Measurements from ENCODE around the gene SIRT5.

SIRT5 gene

DNA sequence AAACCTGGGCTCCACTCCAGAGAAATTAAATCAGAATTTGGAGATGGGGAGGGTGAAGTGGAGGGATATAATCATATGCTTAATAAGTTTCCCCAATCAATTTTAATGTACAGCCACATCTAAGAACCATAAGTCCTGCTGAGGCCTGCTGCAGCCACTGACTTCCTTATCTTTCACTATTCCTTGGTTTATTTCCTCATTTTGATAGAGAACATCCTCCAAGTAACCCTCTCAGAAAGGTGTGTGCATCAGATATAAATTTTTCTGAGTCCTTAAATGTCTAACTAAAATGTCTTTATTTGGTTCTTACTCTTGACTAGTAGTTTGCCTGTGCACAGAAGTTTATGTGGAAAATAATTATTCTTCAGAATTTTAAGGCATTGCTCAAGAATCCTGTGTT is 23.7 kb upstream of the SIRT5 start:
- DNase-seq (ENCODE audit: low read depth) = no peak
- TF ChIP-seq, protein P1, sequence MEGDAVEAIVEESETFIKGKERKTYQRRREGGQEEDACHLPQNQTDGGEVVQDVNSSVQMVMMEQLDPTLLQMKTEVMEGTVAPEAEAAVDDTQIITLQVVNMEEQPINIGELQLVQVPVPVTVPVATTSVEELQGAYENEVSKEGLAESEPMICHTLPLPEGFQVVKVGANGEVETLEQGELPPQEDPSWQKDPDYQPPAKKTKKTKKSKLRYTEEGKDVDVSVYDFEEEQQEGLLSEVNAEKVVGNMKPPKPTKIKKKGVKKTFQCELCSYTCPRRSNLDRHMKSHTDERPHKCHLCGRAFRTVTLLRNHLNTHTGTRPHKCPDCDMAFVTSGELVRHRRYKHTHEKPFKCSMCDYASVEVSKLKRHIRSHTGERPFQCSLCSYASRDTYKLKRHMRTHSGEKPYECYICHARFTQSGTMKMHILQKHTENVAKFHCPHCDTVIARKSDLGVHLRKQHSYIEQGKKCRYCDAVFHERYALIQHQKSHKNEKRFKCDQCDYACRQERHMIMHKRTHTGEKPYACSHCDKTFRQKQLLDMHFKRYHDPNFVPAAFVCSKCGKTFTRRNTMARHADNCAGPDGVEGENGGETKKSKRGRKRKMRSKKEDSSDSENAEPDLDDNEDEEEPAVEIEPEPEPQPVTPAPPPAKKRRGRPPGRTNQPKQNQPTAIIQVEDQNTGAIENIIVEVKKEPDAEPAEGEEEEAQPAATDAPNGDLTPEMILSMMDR (IDR thresholded peaks at IDR 0.05; ENCODE audit: low read depth, low read length, missing control alignments) = no peak
- no peak overlapping the region for H3K4me3 ChIP-seq (ENCODE audit: low read depth, low read length)

DNA sequence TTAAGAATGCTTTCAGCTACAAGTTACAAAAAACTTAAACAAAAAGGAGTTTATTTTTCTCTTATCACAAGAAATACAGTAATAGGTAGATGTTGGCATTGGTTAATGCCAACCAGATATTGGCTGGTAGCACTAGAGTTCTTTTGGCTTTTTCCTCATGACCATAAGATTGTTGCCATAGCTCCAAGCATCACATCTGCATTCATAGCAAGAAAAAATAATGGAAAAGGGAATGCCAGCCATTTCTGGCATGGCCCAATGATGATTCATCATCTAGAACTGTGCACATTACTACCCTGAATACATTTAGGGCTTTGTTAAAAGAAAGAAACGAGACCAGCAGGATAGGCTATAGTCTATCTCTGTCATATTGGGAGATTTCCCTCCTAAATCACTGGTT is 20.8 kb upstream of the SIRT5 start:
- no peak for DNase-seq (ENCODE audit: low read depth)
- no peak overlapping the region for H3K4me3 ChIP-seq (ENCODE audit: low read depth, low read length)
- TF ChIP-seq, protein P1 (IDR thresholded peaks at IDR 0.05; ENCODE audit: low read depth, low read length, missing control alignments) = no peak

DNA sequence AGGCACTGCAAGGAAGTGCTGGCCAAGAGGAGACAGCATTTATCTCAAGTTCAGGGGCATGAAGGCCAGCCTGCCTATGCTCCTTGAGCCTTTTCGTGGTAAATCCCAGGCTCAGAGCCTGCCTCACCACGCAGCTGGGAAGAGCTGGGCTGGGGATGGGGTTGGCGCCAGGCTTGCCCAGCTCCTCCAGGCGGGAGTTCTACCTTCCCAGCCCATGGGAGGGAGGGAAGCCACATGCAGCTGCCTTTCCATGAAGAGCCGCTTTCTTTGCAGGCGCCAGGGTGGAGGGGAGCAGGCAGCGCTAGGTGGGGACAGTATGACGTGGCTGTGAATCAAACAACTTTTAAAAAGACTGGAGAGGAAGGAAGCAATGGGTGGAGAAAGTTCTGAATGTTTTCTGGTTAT is 19.5 kb upstream of the SIRT5 start:
- DNase-seq (ENCODE audit: low read depth) = no peak
- TF ChIP-seq, protein P1 (IDR thresholded peaks at IDR 0.05; ENCODE audit: low read depth, low read length, missing control alignments) = no peak

DNA sequence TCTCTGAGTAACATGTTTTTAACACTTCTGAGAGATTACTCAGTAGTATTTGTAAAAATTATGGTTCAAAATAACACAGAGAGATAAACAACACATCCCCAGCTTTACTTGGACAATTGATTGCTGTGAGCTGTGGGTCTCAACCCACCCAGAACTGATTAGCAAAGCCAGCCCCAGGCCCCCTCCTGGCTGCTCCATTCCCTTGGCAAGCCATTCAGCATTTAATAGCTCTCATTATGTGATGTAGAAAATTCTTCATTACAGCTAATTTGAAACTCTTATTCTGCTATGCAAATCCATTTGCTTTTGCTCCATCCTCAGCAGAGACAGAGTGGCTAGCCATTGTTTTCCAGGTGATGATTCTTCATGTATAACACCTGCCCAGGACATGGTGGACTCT is 16.6 kb upstream of the SIRT5 start:
- DNase-seq (ENCODE audit: low read depth) = no peak
- H3K4me3 ChIP-seq (ENCODE audit: low read depth, low read length) = no peak overlapping the region
- TF ChIP-seq, protein P1 (IDR thresholded peaks at IDR 0.05; ENCODE audit: low read depth, low read length, missing control alignments) = no peak

More for the DNA sequence above, 19.5 kb upstream of the SIRT5 start:
- H3K4me3 ChIP-seq (ENCODE audit: low read depth, low read length) = no peak overlapping the region

DNA sequence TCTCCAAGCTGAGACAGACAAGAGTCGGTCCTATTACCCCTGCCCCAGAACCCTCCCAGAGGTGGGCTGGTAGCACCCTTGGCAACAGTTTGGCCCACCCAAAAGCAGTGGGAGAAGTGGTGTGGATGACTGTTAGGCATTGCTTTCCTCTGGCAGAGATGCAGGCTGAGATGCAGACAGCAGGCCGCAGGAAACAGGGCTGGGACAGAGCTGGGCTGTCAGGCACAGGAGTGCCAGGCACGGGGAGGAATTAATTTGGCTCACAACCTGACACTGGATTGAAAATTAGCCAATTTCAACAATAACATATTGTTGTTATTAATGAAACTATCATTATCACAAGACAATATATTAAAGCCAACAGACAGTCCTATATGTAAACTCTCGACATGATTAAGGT is 15.7 kb upstream of the SIRT5 start:
- H3K4me3 ChIP-seq (ENCODE audit: low read depth, low read length) = no peak overlapping the region
- no peak for DNase-seq (ENCODE audit: low read depth)
- TF ChIP-seq, protein P1 (IDR thresholded peaks at IDR 0.05; ENCODE audit: low read depth, low read length, missing control alignments) = no peak

DNA sequence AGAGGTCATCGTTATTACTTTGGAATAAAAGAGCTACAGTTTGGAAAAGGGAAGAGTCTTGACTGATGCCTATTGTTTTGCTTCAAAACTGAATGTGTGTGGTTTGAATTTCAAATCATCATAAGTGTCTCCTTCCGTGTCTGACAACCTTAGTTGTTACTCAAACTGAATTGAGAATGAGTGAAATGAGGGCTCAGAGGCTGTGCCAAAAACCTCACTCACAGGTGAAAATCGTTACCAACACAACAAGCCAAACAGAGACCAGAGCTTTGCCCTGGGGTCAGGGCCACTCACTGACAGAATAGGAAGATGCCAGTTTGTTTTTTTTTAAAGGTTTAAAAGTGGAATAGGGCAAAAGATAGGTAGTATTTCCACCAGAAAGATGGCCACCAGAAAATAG is 15.2 kb upstream of the SIRT5 start:
- DNase-seq (ENCODE audit: low read depth) = no peak
- no peak overlapping the region for H3K4me3 ChIP-seq (ENCODE audit: low read depth, low read length)
- TF ChIP-seq, protein P1 (IDR thresholded peaks at IDR 0.05; ENCODE audit: low read depth, low read length, missing control alignments) = no peak

DNA sequence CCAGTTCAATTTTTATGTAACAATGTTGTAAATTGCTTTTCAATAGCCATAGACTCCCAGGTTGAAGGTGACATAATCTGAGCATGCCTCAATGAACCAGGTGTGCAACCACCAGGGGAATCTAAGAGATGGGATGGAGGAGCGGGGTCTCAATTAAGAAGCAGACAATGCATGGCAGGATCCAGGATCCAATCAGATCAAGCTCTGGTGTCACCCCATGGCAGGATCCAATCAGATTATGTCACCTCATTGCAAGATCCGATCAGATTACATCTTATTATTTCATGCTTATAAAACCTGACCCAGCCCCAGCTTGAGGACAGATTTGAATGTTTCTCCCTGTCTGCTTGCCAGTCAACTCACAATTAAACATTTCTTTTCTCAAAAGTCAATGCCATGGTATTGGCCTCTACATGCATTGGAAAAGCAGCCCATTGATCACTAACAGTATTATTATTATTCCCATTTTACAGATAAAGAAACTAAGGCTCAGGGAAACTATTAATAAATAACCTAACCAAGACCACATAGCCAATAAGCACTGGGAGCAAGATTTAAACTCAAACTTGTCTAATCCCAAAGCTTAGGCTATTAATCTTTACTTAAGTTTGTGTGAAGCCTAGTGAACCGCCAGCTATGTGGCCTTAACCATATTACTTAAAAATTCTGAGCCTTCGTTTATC is 14.3 kb upstream of the SIRT5 start:
- H3K4me3 ChIP-seq (ENCODE audit: low read depth, low read length) = no peak overlapping the region
- no peak for DNase-seq (ENCODE audit: low read depth)
- TF ChIP-seq, protein P1 (IDR thresholded peaks at IDR 0.05; ENCODE audit: low read depth, low read length, missing control alignments) = no peak
